Activated CD4-positive, alpha-beta memory T cell treated with anti-CD3 and anti-CD28 coated beads, Interleukin-2, amount 10 ng/mL, durations not matched to agents 7 days and 5 days (primary cell): Measurements from ENCODE around the gene MROH2A. TPM values are rescaled to one million over a fixed set of nuclear protein-coding genes. Genes with fewer than 3 reads are reported as not detected.
"Not testable (repeated sequence)": the region's sequence is repeated elsewhere in the genome, so short reads cannot be mapped to it uniquely, and the experiment has no call there.

Experiments used
- CTCF ChIA-PET: fragments of 350-600 bp; sonication (Branson Sonifier 250); formaldehyde crosslinking; loops from one replicate; lab custom pipeline; 2021; ENCODE audit warnings: antibody characterized with exemption, inconsistent platforms; lab: Charles Lee
- POLR2A ChIA-PET: fragments of 350-600 bp; sonication (Branson Sonifier 250); formaldehyde crosslinking; loops from one replicate; lab custom pipeline; 2021; ENCODE audit warnings: antibody characterized with exemption; lab: Charles Lee
- DNase-seq: peaks from one replicate; pipeline ENCODE4 v3.0.0-alpha.2; 2020
- H3K27ac Mint-ChIP-seq: one replicate; pipeline ENCODE4 v1.8.0; 2021; ENCODE audit warnings: mild to moderate bottlenecking, mixed read lengths
- H3K27me3 Mint-ChIP-seq: one replicate; pipeline ENCODE4 v1.8.0; 2021; ENCODE audit warnings: mixed read lengths
- H3K36me3 Mint-ChIP-seq: one replicate; pipeline ENCODE4 v1.8.0; 2021; ENCODE audit warnings: low read depth, mixed read lengths
- H3K4me1 Mint-ChIP-seq: one replicate; pipeline ENCODE4 v1.8.0; 2021; ENCODE audit warnings: mixed read lengths
- H3K4me3 Mint-ChIP-seq: one replicate; pipeline ENCODE4 v1.8.0; 2021; ENCODE audit warnings: mild to moderate bottlenecking, mixed read lengths
- H3K9me3 Mint-ChIP-seq: one replicate; pipeline ENCODE4 v1.8.0; 2021; ENCODE audit warnings: mixed read lengths
- total RNA-seq, 2 experiments: library from RNA; stranded (reverse); gene quantifications; one replicate each; pipeline ENCODE4 v1.2.3, GENCODE V29; 2021

The MROH2A gene
- total RNA-seq, result not detected

- no peak for DNase-seq
- H3K27ac Mint-ChIP-seq, result no peak within 1 kb of the TSS
- H3K9me3 Mint-ChIP-seq, result peaks cover 9% of the 10 kb centered on the region
- peaks cover 2% of the 10 kb centered on the region for H3K36me3 Mint-ChIP-seq
- H3K4me1 Mint-ChIP-seq, result no peaks in the 10 kb centered on the region
- peaks cover 9% of the 10 kb centered on the region for H3K27me3 Mint-ChIP-seq
- POLR2A ChIA-PET, result no interaction called here
- no peak within 1 kb of the TSS for H3K4me3 Mint-ChIP-seq
- CTCF ChIA-PET, result interaction anchor here (0.6 kb wide), 1 partner anchor 1968 kb away, joined by 4 read pairs; no protein-coding TSS in a partner anchor
Observed at GRCh38 chr2:233778030-233778429, at the start of gene MROH2A. Gene MROH2A, plus strand, starts transcription at chr2:233778330. Its CDS starts 1,029 bp downstream, at chr2:233779359.

GRCh38 chr2:233728723-233729301, 49.3 kb upstream of the MROH2A start, which contains the start of gene UGT1A3:
Gene UGT1A3, plus strand, starts transcription at chr2:233729042. Its CDS starts 85 bp downstream, at chr2:233729127.
- H3K36me3 Mint-ChIP-seq, result no peaks in the 10 kb centered on the region
- H3K27ac Mint-ChIP-seq, result no peak within 1 kb of the TSS
- no peak within 1 kb of the TSS for H3K4me3 Mint-ChIP-seq
- ChIA-PET CTCF (no interaction called here), POLR2A (no interaction called here)
- no peak for DNase-seq
- H3K27me3 Mint-ChIP-seq, result peaks cover 4% of the 10 kb centered on the region
- no peaks in the 10 kb centered on the region for H3K4me1 Mint-ChIP-seq
- H3K9me3 Mint-ChIP-seq, result no peaks in the 10 kb centered on the region

GRCh38 chr2:233736868-233737653, 41.1 kb upstream of the MROH2A start:
- POLR2A ChIA-PET, H3K9me3 Mint-ChIP-seq, CTCF ChIA-PET, H3K4me1 Mint-ChIP-seq, DNase-seq, H3K36me3 Mint-ChIP-seq, H3K4me3 Mint-ChIP-seq, H3K27ac Mint-ChIP-seq: not testable (repeated sequence)
- peaks cover 23% of the 10 kb centered on the region for H3K27me3 Mint-ChIP-seq

- no peaks in the 10 kb centered on the region for H3K4me1 Mint-ChIP-seq
- H3K36me3 Mint-ChIP-seq, result no peaks in the 10 kb centered on the region
- ChIA-PET POLR2A (no interaction called here), CTCF (no interaction called here)
- no peak overlapping the region for H3K27ac Mint-ChIP-seq
- H3K4me3 Mint-ChIP-seq, result no peak overlapping the region
- no peaks in the 10 kb centered on the region for H3K9me3 Mint-ChIP-seq
- DNase-seq, result no peak
- H3K27me3 Mint-ChIP-seq, result peaks cover 14% of the 10 kb centered on the region
Observed at GRCh38 chr2:233740870-233741269, 37.3 kb upstream of the MROH2A start.

- H3K4me3 Mint-ChIP-seq, result no peak overlapping the region
- H3K36me3 Mint-ChIP-seq, result no peaks in the 10 kb centered on the region
- H3K27ac Mint-ChIP-seq, result no peak overlapping the region
- H3K4me1 Mint-ChIP-seq, result no peaks in the 10 kb centered on the region
- DNase-seq, result no peak
- ChIA-PET CTCF (no interaction called here), POLR2A (no interaction called here)
- H3K27me3 Mint-ChIP-seq, result peaks cover 10% of the 10 kb centered on the region
- no peaks in the 10 kb centered on the region for H3K9me3 Mint-ChIP-seq
Observed at GRCh38 chr2:233743464-233744259, 34.5 kb upstream of the MROH2A start.

GRCh38 chr2:233745073-233745755, 32.9 kb upstream of the MROH2A start:
- Mint-ChIP-seq H3K36me3 (no peaks in the 10 kb centered on the region), H3K27me3 (peaks cover 18% of the 10 kb centered on the region), H3K27ac (no peak overlapping the region), H3K9me3 (no peaks in the 10 kb centered on the region), H3K4me1 (no peaks in the 10 kb centered on the region), H3K4me3 (no peak overlapping the region)
- CTCF ChIA-PET, result no interaction called here
- POLR2A ChIA-PET, result no interaction called here
- no peak for DNase-seq

- CTCF ChIA-PET, result not testable (repeated sequence)
Observed at GRCh38 chr2:233745838-233746237, 32.3 kb upstream of the MROH2A start.

GRCh38 chr2:233746475-233747282, 31.5 kb upstream of the MROH2A start:
- no peak for DNase-seq
- H3K27me3 Mint-ChIP-seq, result peaks cover 21% of the 10 kb centered on the region
- no peak overlapping the region for H3K27ac Mint-ChIP-seq
- H3K4me3 Mint-ChIP-seq, result no peak overlapping the region
- H3K36me3 Mint-ChIP-seq, result no peaks in the 10 kb centered on the region
- POLR2A ChIA-PET, result no interaction called here
- CTCF ChIA-PET, result no interaction called here
- peaks cover 2% of the 10 kb centered on the region for H3K9me3 Mint-ChIP-seq
- H3K4me1 Mint-ChIP-seq, result no peaks in the 10 kb centered on the region

More at GRCh38 chr2:233745838-233746237, 32.3 kb upstream of the MROH2A start:
- H3K27ac Mint-ChIP-seq, H3K4me3 Mint-ChIP-seq, H3K36me3 Mint-ChIP-seq, DNase-seq, H3K9me3 Mint-ChIP-seq, H3K4me1 Mint-ChIP-seq, POLR2A ChIA-PET: not testable (repeated sequence)
- H3K27me3 Mint-ChIP-seq, result peaks cover 19% of the 10 kb centered on the region

- no peak overlapping the region for H3K27ac Mint-ChIP-seq
- no peaks in the 10 kb centered on the region for H3K36me3 Mint-ChIP-seq
- ChIA-PET POLR2A (no interaction called here), CTCF (no interaction called here)
- peaks cover 21% of the 10 kb centered on the region for H3K27me3 Mint-ChIP-seq
- H3K9me3 Mint-ChIP-seq, result peaks cover 2% of the 10 kb centered on the region
- H3K4me3 Mint-ChIP-seq, result no peak overlapping the region
- no peaks in the 10 kb centered on the region for H3K4me1 Mint-ChIP-seq
- no peak for DNase-seq
Observed at GRCh38 chr2:233747283-233747544, 30.9 kb upstream of the MROH2A start.

- not testable (repeated sequence) for H3K4me1 Mint-ChIP-seq, H3K27ac Mint-ChIP-seq
Observed at GRCh38 chr2:233750689-233751088, 27.4 kb upstream of the MROH2A start.

GRCh38 chr2:233751212-233752009, 26.7 kb upstream of the MROH2A start:
- H3K9me3 Mint-ChIP-seq, H3K4me3 Mint-ChIP-seq, H3K4me1 Mint-ChIP-seq, H3K27ac Mint-ChIP-seq, POLR2A ChIA-PET, CTCF ChIA-PET, H3K36me3 Mint-ChIP-seq, DNase-seq: not testable (repeated sequence)
- H3K27me3 Mint-ChIP-seq, result peaks cover 26% of the 10 kb centered on the region

More at GRCh38 chr2:233750689-233751088, 27.4 kb upstream of the MROH2A start:
- H3K9me3 Mint-ChIP-seq, DNase-seq, H3K4me3 Mint-ChIP-seq, POLR2A ChIA-PET, CTCF ChIA-PET, H3K36me3 Mint-ChIP-seq: not testable (repeated sequence)
- peaks cover 26% of the 10 kb centered on the region for H3K27me3 Mint-ChIP-seq
